HG03354 (cell line): ENCODE measurements around the gene FARP1.

Experiments used
- ATAC-seq: cut with Tn5 transposase; IDR thresholded peaks from one replicate; pipeline ENCODE4 v1.9.1; 2021; ENCODE audit warnings: mild to moderate bottlenecking; ENCODE audit not compliant: unreplicated experiment, poor library complexity, severe bottlenecking

FARP1 gene

DNA sequence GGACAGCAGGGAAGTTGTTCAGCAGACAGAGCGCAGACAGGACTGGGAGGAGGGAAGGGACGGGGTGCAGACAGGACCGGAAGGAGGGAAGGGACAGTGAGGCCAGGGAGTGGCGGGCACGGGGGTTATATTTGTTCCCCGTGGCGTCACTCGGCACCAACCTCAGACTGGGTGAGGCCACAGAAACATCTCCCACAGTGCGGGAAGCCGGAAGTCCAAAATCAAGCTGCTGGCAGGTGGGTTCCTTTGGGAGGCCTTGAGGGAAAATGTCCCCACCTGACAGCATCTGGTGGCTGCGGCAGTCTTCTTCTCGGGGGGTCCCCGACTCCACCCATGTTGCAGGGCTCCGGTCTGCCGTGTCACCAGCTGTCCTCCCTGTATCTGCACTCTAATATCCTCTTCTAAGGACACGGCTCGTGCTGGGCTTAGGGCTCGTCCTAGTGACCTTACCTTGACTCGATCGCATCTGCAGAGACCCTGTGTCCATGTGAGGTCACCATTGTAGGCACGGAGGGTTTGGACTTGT lies 301.0 kb downstream of the FARP1 start:
- no peak for ATAC-seq

DNA sequence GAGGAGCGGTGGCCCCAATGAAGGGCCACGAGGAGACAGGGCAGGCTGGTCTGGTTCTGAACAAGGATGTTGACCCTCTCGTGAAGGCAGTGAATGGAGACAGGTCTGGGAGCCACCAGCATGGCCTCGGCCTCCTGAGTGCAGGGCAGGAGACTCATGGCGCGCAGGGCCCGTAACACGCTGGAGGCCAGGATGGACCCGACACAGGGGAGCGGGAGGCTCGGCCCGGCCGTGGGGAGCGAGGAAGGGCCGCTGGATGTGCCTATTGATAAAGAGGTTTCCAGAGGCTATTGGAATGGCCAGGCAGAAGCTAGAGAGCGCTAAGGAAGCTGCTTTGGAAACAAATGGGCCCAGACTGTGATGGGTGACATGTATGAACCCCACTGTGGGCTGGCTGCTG lies 301.5 kb downstream of the FARP1 start:
- ATAC-seq, result no peak

DNA sequence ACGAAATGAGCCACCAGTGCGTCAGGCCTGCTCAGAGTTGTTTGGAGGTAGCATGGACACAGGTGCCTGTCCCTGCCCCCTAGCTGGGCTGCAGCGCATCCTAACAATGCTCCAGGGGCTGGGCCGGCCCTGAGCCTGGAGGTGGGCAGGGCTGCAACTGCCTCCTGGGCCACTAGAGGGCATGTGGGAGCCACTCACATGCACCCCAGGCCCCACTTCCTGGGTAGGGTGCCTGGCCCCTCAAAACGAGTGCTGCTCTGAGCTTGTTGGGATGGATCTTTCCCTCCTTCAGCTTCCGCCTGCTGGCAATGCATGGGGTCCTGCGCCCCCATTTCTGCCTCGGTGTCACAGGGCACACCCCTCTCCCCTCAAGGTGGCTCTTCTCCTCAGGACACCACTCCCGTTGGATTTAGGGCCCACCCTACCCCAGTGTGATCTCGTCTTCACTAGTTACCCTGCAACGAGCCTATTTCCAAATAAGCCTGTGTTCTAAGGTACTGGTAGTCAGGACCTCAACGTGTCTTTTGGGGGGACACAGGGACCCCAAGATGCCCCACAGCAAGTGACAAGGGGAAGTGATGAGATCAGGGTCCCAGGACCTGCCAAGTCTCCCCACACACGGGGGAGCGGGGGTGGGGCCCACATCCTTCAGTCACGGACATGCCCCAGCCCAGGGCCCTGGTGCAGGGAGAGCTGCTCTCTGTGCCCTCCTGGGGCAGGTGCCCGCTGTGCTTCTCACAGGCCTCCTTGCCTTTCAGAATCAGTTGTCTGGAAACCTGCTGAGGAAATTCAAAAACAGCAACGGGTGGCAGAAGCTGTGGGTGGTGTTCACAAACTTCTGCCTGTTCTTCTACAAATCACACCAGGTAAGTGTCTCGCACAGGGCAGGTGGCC lies 302.7 kb downstream of the FARP1 start:
- ATAC-seq, result peak; percentile 95

DNA sequence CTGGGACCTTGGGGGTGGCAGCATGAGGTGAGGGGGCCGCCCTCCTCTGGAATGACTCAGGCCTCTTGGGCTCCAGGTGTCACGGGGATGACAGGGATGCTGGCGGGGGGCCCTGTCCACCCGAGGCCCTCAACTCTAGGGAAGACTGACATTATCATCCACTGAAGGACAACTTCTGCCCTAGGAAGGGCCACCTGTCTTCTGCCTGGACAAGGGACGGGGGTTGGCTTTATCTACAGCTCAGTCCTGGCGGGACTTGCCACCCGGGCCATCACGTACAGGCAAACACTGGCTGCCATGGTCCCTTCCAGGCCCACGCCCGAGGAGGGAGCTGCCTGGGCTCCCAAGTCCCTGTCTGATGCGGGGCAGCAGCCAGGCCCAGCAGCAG lies 303.3 kb downstream of the FARP1 start:
- no peak for ATAC-seq

DNA sequence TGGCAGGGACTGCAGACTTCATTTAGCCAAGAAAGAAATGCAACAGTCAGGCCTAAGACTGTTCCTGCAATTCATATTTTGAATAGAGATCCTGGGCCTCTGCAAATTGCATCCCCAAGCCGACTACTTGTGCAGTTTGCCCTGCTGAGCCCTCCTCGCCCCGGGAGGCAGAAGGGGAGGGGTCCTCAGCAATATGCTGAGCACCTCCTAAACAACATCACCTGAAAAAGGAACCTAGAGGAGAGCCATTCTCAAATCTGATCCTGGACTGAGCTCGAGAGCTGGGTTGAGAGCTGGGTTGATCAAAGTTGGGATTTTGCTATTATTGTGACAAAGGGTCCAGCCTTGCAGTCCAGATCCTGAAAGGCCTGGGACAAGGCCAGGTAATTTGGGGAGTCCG lies 304.2 kb downstream of the FARP1 start:
- no peak for ATAC-seq

DNA sequence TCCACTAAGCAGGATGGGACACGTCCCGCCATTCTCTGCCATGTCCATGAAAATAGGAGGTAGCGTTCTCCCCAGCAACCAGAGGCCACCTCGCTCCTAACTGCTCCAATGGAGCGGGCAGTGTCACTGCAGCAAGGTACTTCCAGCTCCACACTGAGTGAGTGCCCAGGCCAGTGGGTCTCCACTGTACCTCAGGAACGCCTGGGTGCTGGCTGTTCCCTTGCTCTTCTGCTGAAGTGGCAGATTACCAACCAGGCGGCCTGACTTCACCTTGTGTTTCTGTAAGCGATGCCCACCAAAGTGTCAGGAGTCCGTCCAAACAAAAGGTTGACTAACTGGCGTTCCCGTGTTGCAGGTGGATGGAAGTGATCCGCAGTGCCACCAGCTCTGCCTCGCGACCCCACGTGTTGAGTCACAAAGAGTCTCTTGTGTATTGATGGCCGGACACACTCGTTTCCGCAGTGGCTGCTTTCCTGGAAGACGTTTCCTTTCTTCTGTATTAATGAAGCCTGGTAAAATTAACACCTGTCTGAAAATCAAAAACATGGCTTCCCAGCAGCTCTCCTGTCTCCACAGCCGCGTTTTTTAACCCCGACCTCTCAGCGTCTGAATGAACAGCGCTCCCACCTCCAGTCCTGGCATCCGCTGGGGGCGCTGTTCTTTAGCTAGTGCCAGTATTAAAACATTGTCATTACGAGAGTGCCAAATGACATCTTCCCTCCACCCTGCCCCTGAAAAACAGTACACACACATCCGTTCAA lies 305.2 kb downstream of the FARP1 start:
- ATAC-seq, result no peak

DNA sequence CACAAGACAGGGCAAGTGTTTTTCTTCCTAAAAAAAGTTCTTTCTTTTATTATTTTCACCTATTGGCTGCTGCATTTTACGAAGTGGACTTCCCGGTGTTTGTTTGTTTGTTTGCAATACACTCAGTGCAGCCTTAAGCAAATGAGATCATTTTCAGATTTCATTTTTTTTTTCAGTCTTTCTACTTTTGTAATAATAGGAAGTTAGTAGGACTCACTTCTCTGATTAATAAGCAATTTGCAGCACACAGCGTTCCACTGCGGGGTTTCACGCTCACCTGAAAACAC lies 305.7 kb downstream of the FARP1 start:
- ATAC-seq, result no peak

DNA sequence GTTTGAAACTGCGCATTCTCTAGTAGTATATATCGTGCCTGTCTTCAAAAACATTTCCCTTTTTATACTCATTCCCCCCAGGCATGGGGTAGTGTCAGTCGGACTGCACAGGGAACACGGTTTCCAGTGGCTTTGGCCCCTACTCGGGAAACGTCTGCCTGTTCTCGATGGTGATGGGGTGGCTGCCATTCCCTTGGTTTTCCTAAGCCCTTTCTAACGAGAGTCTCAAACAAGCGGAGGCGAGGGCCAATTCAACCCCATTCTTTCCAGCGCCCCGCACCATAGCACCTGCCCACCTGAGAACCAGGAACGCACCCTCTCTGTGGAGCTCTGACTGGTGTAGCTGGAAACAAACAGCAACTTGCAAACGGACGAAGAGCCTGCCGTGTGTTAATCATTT lies 306.4 kb downstream of the FARP1 start:
- ATAC-seq, result no peak

DNA sequence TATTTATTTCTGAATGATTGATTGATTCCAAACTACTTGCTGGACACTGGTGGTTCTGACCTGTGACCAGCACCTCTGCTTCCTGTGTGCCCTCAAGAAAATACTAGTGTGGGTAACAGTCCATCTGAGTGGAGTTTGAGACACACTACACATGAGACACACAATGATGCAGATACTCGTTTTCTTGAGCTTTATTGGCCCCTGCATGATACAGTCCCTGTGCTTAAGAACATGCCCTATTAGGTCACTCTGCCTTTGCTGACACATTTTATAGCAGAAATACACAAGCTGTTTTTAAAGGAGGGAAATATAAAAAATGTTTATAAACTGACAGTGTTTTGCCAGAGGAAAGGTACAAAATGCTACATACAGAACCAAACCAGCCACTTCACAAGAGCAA lies 307.1 kb downstream of the FARP1 start:
- no peak for ATAC-seq

DNA sequence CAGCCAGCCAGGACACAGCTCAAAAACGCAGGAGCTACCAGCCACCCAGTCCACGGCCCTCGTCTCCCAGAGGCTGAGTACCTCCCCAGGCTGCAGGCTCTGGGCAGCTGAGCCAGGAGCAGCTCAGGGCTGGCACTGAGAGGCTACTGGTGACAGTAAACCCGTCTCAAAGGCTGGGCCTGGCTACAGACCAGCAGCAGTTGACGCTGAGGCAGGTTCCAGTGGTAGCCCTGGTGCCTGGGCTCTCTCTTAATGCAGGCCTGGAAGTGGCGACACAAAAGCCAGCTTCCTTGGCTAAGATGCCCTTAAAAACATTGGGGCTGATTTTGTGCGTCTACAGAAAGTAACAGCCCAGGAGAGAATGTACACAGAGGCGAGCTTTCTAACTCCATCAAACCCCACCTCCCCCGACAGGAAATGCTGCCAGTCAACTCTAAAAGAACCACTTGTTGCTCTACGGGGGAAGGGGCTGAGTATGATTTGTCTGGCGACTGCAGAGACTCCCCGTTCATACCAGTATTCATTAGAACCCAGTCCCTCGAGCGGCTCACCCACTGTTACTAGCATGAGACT lies 307.7 kb downstream of the FARP1 start:
- ATAC-seq, result no peak

DNA sequence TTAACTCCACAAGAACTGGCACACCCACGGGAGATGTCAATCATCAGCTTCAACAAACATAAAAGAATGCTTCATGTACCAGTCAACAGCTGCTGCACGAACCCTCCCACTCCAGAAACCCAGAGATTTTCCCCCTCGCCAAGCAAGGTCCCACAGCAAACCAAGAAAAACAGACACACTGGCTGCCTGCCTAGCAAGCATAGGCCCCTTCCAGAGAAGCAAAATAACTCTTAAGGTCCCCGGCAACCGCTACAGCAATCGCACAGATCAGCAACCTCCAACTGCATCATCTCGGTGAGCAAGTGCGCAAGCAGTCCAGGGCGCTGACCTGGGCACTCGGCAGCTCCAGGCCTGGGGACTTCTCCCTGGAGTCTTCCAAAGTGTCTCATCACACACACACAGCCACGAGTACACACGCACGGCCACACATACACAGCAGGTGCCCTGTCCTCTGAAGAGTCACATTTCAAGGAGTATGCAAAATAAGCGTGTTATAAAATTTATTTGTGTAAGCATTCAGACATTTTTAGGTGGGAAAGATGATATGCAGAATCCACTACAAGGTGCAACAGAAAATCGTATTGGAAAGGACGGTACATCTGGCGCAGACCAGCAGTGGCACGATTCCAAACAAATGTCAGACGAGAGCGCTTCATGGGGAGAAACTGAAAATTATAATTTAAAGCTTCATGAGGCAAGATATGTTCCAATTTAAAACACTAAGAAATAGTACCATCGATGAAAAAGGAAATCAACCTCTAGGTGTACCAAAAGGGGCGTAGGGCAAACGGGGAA lies 309.0 kb downstream of the FARP1 start:
- no peak for ATAC-seq

DNA sequence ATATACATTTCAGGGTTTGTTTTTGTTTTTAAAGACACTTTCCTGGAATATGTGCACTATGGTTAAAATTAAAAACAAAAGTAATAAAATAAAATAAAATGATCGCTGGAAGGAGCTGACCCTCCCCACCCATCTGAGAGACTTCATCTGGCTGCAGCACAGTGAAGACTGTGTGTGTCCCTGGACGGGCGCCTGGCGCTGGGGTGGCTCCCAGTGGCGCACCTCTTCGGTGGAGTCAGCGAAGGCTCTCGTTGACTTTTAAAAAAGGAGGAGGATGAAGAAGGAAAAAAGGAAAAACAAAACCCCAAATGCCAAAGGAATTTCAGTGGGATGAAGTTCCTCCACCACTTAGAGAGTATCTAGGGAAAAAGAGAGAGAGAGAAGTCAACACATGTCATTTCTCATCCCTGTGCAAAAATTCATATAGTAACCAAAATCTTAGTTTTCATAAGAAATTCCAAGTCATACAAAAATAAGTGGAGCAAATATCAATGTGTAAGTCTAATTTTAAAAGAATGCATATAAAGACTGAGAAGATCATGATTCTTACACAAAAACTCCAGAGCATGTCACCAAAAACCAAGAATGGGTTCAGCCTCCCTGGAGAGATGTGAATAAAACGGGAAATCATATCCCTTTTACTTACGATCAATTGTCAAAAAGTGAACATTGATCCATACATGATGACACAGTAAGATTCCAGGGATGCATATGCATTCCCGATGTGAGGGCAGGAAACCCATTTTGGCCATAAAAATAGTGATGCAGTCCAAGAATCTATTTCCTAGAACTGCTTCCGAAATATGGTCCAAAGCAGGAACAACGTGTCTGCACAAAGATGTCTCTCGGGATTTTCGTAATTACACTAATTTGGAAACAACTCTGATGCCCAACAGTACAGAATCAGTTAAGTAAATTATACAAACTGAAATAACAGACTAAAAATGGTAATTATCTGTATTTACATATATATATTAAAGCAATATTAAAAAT lies 310.3 kb downstream of the FARP1 start:
- no peak for ATAC-seq

DNA sequence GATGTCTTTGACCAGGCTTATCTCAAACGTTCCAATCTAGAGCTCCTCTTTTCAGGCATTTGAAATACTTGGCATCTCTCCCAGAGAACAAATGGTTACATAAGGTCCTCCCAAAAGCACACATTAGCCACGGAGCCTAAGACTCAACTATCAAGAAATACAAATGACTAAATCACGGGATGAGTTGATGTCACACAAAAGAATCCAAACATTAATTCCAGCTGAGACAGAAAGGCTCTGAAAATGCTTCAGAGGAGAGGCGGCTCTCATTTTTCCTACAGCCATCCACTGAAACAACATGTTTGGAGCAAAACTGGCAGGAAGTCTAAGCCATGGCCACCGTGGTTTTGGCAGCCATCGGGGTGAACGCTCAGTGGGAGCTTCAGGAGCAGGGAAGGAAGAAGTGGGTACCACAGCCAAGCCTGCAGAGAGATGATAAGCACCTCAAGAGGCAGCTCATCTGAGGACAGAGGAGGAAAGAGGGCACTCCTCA lies 311.5 kb downstream of the FARP1 start:
- ATAC-seq, result no peak

DNA sequence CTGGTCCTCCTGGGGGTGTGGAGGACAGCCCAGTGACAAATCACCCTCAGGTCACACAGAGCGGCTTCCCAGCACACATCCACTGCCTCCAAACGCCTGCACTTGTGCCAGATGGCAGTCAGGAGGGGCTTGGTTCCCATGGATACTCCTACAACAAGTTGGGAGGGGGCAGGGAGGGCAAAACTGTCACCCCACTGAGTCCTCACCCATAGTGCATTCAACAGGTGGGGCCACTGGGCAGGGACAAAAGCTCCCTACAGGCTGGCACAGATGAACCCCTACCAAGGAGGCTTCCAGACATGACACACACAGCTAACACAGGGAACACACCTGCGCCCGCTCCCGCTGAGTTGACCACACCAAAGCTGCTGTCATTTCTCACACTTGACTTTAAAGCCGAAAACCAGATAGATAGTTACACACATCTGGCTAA lies 313.5 kb downstream of the FARP1 start:
- ATAC-seq, result no peak

DNA sequence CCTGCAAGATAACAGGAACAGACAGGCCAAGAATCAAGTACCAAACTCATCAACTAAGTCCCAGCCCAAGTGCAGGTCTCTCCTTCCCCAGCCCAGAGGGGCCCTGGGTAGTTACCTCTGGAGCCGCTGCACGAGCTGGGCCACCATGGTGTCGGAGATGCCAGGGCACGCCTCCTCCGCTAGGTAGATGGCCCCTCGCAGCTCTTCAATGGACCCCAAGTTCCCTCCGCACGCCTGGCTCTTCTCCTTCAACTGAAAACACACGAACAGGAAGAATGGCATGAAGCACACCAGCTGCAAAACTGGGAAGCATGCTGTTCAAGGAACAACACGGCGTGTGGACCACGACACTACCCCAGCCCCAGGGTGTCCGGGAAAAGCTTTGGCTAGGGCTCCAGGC lies 314.2 kb downstream of the FARP1 start:
- ATAC-seq, result no peak

DNA sequence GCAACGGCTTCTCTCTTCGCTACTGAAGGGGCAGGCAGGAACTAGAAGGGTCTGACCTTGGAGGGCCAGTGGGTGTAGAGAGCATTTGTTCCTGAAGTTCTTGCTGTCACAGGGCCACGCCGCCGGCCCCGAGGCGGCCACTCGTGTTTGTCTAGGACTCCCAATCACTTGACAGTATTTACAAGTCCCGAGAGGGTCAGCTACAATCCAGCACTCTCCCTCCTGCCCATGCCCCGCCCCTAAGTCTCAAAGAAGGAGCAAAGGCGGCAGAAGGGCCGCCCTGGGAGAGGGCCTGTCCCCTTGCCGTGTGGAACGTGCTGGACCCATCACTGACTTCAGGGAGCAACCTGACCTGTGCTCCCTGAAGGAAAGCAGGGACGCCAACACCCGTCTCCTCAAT lies 315.5 kb downstream of the FARP1 start:
- no peak for ATAC-seq

DNA sequence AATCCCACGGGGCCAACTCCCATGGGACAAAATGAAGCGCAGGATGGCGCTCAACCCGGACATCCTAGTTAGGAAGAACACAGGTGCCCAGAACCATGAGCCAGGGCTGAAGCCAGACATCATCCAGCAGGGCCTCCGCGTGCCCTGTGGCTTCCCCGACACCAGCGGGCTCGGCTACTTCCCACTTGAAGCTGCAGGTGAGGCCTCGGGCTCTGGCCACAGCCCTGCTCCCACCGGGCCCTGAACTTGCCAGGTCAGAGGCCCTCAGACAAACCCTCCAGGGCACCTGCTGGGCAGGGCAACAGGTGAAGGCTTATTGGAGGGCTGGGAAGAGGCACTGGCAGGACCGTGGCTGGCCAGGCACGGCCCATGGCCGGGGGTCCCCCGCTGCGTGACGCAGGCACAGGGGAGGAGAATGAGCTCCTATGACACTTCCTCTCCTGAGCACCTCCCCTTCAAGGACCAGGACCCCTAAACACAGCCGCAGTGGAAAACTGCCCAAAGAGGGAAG lies 316.3 kb downstream of the FARP1 start:
- no peak for ATAC-seq

DNA sequence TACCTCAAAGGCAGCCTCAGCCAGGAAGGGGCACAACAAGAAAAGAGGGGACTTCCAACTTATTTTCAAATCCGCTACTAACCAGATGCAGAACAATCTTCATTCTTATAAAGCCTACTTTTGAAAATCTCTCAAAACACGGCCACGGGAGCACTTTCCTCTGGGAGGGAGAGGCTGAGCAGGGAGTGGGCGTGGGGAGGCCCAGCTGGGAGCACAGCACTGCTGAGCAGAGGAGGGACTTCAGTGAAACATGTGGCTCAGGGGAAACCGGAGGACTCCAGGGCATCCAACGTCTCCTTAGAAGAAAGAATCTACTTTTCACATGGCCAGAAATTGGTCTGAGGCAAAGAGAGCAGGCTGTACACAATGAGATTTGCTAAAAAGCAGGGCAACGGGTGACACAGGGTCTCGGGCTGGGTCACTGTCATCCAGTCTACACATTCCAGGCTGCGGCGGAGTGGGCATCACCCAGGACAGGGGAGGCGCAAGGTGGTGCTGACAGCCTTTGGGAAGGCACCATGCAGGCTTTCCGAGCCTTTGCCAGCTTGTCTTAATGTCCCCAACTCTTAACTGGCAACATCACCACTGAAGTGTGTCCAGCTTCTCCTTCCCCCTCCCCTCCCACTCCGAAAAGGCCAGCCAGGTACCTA lies 317.0 kb downstream of the FARP1 start:
- ATAC-seq, result no peak
